GM12891 (cell line): ENCODE data around the gene TPX2.

ENCODE experiments used
- POLR2A ChIP-seq: IDR thresholded peaks from 2 replicates; pipeline ENCODE4 v1.6.1; 2011; ENCODE audit warnings: low read depth, low read length, control low read depth
- POLR2AphosphoS5 ChIP-seq: IDR thresholded peaks from 2 replicates; pipeline ENCODE4 v1.6.1; 2011; ENCODE audit warnings: low read depth, low read length, control low read depth
- TAF1 ChIP-seq: IDR thresholded peaks from 2 replicates; pipeline ENCODE4 v1.6.1; 2011; ENCODE audit warnings: low read depth, low read length, control low read depth

DNA sequence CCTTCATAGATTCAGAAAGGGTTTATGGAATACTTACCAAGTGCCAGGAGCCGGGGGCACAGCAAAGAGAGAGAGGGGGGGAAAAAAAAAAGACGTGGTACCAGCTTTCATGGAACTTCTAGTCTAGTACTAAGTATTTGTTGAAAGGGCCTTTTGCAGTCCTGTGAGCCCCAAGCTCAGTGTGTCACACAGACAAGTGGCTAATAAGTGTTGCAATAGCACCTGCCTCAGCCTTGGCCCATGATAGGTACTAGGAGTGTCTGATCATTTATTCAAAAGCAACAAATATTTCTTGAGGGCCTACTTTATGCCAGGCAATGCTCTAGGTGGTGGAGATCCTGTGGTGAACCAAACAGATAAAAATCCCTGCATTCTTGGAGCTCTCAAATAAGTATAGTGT lies 88.0 kb downstream of the TPX2 start:
- TF ChIP-seq POLR2AphosphoS5: no peak
- TF ChIP-seq TAF1: no peak
- no peak for TF ChIP-seq POLR2A
